A549 (cell line): Measurements from ENCODE around the gene GPAT2. TPM values are rescaled to one million over a fixed set of nuclear protein-coding genes. Genes with fewer than 3 reads are reported as not detected.
"Not testable (repeated sequence)": the region's sequence is repeated elsewhere in the genome, so short reads cannot be mapped to it uniquely, and the experiment has no call there.

Source experiments
- ATAC-seq, 2 experiments: fragments of 200-7000 bp in 1 of 2; fragments of >200 bp in 1 of 2; cut with Nextera tagmentation in 1 of 2; cut with Tn5 transposase in 1 of 2; 3 replicates each; pipeline versions ENCODE4 v1.8.0 to v1.9.1; 2018 to 2020; ENCODE audit warnings: mild to moderate bottlenecking in 1 of 2, moderate library complexity in 1 of 2
- CTCF ChIA-PET: fragments of 300-600 bp; sonication (Branson Sonifier 250); formaldehyde crosslinking; extraction: SDS; loops from one replicate; lab custom pipeline; 2021; ENCODE audit warnings: antibody characterized with exemption, inconsistent platforms; lab: Yijun Ruan, JAX
- POLR2A ChIA-PET: fragments of 350-600 bp; formaldehyde crosslinking; extraction: SDS; loops from one replicate; lab custom pipeline; 2021; ENCODE audit warnings: antibody characterized with exemption, inconsistent platforms; lab: Yijun Ruan, JAX
- DNase-seq, 2 experiments: peaks; one replicate each; pipeline versions ENCODE4 v3.0.0 to v3.0.0-alpha.2; 2011 to 2016; ENCODE audit warnings: low read depth in 1 of 2, low spot score in 1 of 2
- FAIRE-seq: peaks from 2 replicates; lab custom pipeline; 2011; peaks lifted over from hg19 to GRCh38; lab: Jason Lieb, UNC
- H3K27ac ChIP-seq, 2 experiments: fragments of >200 bp; sonication (Bioruptor Twin); formaldehyde crosslinking; 3 replicates each; pipeline ENCODE4 v1.5.1; 2016 to 2017
- H3K4me1 ChIP-seq: fragments of >200 bp; sonication (Bioruptor Twin); formaldehyde crosslinking; 3 replicates; pipeline ENCODE4 v1.6.1; 2016
- H3K4me2 ChIP-seq: fragments of >200 bp; sonication (Bioruptor Twin); formaldehyde crosslinking; 3 replicates; pipeline ENCODE4 v1.6.1; 2016
- H3K4me3 ChIP-seq: fragments of >200 bp; sonication (Bioruptor Twin); formaldehyde crosslinking; 3 replicates; pipeline ENCODE4 v1.5.1; 2016
- H3K9me3 ChIP-seq: fragments of >200 bp; sonication (Bioruptor Twin); formaldehyde crosslinking; 3 replicates; pipeline ENCODE4 v1.6.1; 2016
- CBX8 ChIP-seq: fragments of 200-600 bp; sonication (generic); IDR thresholded peaks from 2 replicates; pipeline ENCODE4 v1.6.1; 2016
- CHD2 ChIP-seq: fragments of 150-350 bp; IDR thresholded peaks from 2 replicates; pipeline ENCODE4 v1.6.1; 2014; ENCODE audit warnings: low read length; ENCODE audit not compliant: partially characterized antibody
- EHMT2 ChIP-seq: fragments of 200-600 bp; sonication (generic); IDR thresholded peaks from 2 replicates; pipeline ENCODE4 v1.6.1; 2016; ENCODE audit warnings: antibody characterized with exemption, low read depth, mild to moderate bottlenecking, moderate library complexity
- ESRRA ChIP-seq: fragments of 150-350 bp; IDR thresholded peaks from 2 replicates; pipeline ENCODE4 v1.6.1; 2014; ENCODE audit warnings: mild to moderate bottlenecking, low read length, borderline replicate concordance
- FOSB ChIP-seq: fragments of 250-450 bp; sonication (Bioruptor Pico); IDR thresholded peaks from 2 replicates; pipeline ENCODE4 v1.5.0; 2020; ENCODE audit warnings: mild to moderate bottlenecking, moderate library complexity
- FOSL2 ChIP-seq, 2 experiments: fragments of 450-650 bp in 1 of 2; fragments of >200 bp in 1 of 2; sonication (Bioruptor Twin) in 1 of 2; formaldehyde crosslinking; IDR thresholded peaks; 2 replicates each; pipeline versions ENCODE4 v1.5.0 to v1.6.1; 2016 to 2020; ENCODE audit warnings: mild to moderate bottlenecking in 1 of 2, moderate library complexity in 1 of 2
- FOXS1 ChIP-seq: fragments of 250-450 bp; sonication (Bioruptor Pico); IDR thresholded peaks from 2 replicates; pipeline ENCODE4 v1.5.0; 2020; ENCODE audit warnings: mild to moderate bottlenecking, moderate library complexity
- GATA3 ChIP-seq: IDR thresholded peaks from 2 replicates; pipeline ENCODE4 v1.6.1; 2012; ENCODE audit warnings: borderline replicate concordance
- HDAC2 ChIP-seq: fragments of 200-600 bp; sonication (generic); IDR thresholded peaks from 2 replicates; pipeline ENCODE4 v1.6.1; 2016
- HES2 ChIP-seq: fragments of >200 bp; sonication (Bioruptor Twin); formaldehyde crosslinking; IDR thresholded peaks from 2 replicates; pipeline ENCODE4 v1.6.1; 2016
- HOXA7 ChIP-seq: fragments of 250-450 bp; sonication (Bioruptor Pico); IDR thresholded peaks from 2 replicates; pipeline ENCODE4 v1.5.0; 2020; ENCODE audit warnings: mild to moderate bottlenecking, moderate library complexity
- HOXB13 ChIP-seq: fragments of 250-450 bp; sonication (Bioruptor Pico); IDR thresholded peaks from 2 replicates; pipeline ENCODE4 v1.5.0; 2020; ENCODE audit warnings: low read depth, mild to moderate bottlenecking, moderate library complexity
- HOXB5 ChIP-seq: fragments of 250-450 bp; sonication (Bioruptor Pico); IDR thresholded peaks from 2 replicates; pipeline ENCODE4 v1.5.0; 2020; ENCODE audit warnings: mild to moderate bottlenecking, moderate library complexity
- MAFK ChIP-seq: fragments of 450-650 bp; IDR thresholded peaks from 2 replicates; pipeline ENCODE4 v1.6.1; 2014; ENCODE audit not compliant: partially characterized antibody
- MAX ChIP-seq: IDR thresholded peaks from 2 replicates; pipeline ENCODE4 v1.6.1; 2012
- MAZ ChIP-seq: fragments of 150-350 bp; IDR thresholded peaks from 2 replicates; pipeline ENCODE4 v1.6.1; 2014; ENCODE audit warnings: antibody characterized with exemption, low read depth, low read length, borderline replicate concordance
- MYC ChIP-seq: IDR thresholded peaks from 2 replicates; pipeline ENCODE4 v1.6.1; 2012; ENCODE audit warnings: mild to moderate bottlenecking, inconsistent platforms, low read length, improper control_type of control experiment, borderline replicate concordance
- NFE2L2 ChIP-seq: fragments of 150-350 bp; conservative IDR thresholded peaks from 2 replicates; pipeline ENCODE4 v1.6.1; 2014; ENCODE audit warnings: low read length
- NR3C1 ChIP-seq: fragments of >200 bp; sonication (Bioruptor Twin); formaldehyde crosslinking; IDR thresholded peaks from 3 replicates; pipeline ENCODE4 v1.6.1; 2017
- PBX3 ChIP-seq: IDR thresholded peaks from 2 replicates; pipeline ENCODE4 v1.6.1; 2012
- POLR2A ChIP-seq: IDR thresholded peaks from 2 replicates; pipeline ENCODE4 v1.6.1; 2012; ENCODE audit warnings: mild to moderate bottlenecking, low read length
- RCOR1 ChIP-seq: fragments of 150-350 bp; IDR thresholded peaks from 2 replicates; pipeline ENCODE4 v1.6.1; 2014; ENCODE audit warnings: antibody characterized with exemption, low read length, low read depth
- REST ChIP-seq: fragments of 200-600 bp; sonication (generic); IDR thresholded peaks from 2 replicates; pipeline ENCODE4 v1.6.1; 2016; ENCODE audit warnings: antibody characterized with exemption, mild to moderate bottlenecking, moderate library complexity
- RNF2 ChIP-seq: fragments of 200-600 bp; sonication (generic); IDR thresholded peaks from 2 replicates; pipeline ENCODE4 v1.6.1; 2016; ENCODE audit warnings: low read depth, mild to moderate bottlenecking, antibody characterized with exemption, moderate library complexity, borderline replicate concordance
- SREBF2 ChIP-seq: fragments of 450-650 bp; IDR thresholded peaks from 2 replicates; pipeline ENCODE4 v1.6.1; 2014; ENCODE audit warnings: mild to moderate bottlenecking, moderate library complexity
- TFCP2L1 ChIP-seq: fragments of 250-450 bp; sonication (Bioruptor Pico); IDR thresholded peaks from 2 replicates; pipeline ENCODE4 v1.5.0; 2021; ENCODE audit warnings: mild to moderate bottlenecking
- USF2 ChIP-seq: fragments of 450-650 bp; IDR thresholded peaks from 2 replicates; pipeline ENCODE4 v1.6.1; 2014; ENCODE audit warnings: antibody characterized with exemption
- ZFP36 ChIP-seq: fragments of 450-650 bp; IDR thresholded peaks from 2 replicates; pipeline ENCODE4 v1.6.1; 2014; ENCODE audit warnings: borderline replicate concordance; ENCODE audit not compliant: partially characterized antibody
- ZSCAN20 ChIP-seq: fragments of 250-450 bp; sonication (Bioruptor Pico); IDR thresholded peaks from 2 replicates; pipeline ENCODE4 v1.8.0; 2022; ENCODE audit warnings: mild to moderate bottlenecking, moderate library complexity
- WGBS: methylation state at CpG from one replicate; pipeline ENCODE4 v1.1.6; 2017; ENCODE audit errors: missing lambda C conversion rate; 5-methylcytosine and 5-hydroxymethylcytosine counted together
- polyA plus RNA-seq, 4 experiments: library from polyadenylated mRNA; depleted of rRNA in 3 of 4; stranded (reverse); fragments of >200 nt; fragmentation: RNase III in 1 of 4; extraction: RNeasy Plus Mini Kit Qiagen cat#74134 plus additional on column Dnase treatment in 1 of 4; gene quantifications; 2 replicates in 3 of 4; 3 replicates in 1 of 4; pipeline ENCODE4 v1.2.3, GENCODE V29; 2011 to 2017

Gene GPAT2
- polyA plus RNA-seq, 2 of the 4 experiments (the other 2 are of a cell fraction), result not detected

GRCh38 chr2:96073170-96073775 is 38.6 kb upstream of the GPAT2 start:
- no peak for ATAC-seq
- Histone ChIP-seq H3K27ac (no peak overlapping the region), H3K4me1 (peaks cover 5% of the 10 kb centered on the region), H3K4me2 (no peak overlapping the region), H3K9me3 (peaks cover 9% of the 10 kb centered on the region; the same call in 2 of the 3 replicates), H3K4me3 (no peak overlapping the region)
- POLR2A ChIA-PET, result no interaction called here
- DNase-seq, result no peak
- WGBS, result 44% methylated on average over 7 of the region's 7 CpGs
- CTCF ChIA-PET, result interaction anchor here (1.2 kb wide), 1 partner anchor 44 kb away, joined by 5 read pairs; no protein-coding TSS in a partner anchor
- TF ChIP-seq ESRRA (no peak), FOSB (no peak), HOXB5 (CRISPR knock-in tag) (no peak), PBX3 (no peak), RNF2 (no peak), MAFK (no peak), EHMT2 (no peak), ZFP36 (no peak), CBX8 (no peak), HOXA7 (CRISPR knock-in tag) (no peak), POLR2A (no peak), HDAC2 (no peak), RCOR1 (no peak), ZSCAN20 (CRISPR knock-in tag) (no peak), HOXB13 (no peak), MAZ (no peak), MAX (no peak)
- FAIRE-seq, result no peak

GRCh38 chr2:96072746-96073145 is 38.0 kb upstream of the GPAT2 start:
- H3K4me3 ChIP-seq, result no peak overlapping the region
- no peak for FAIRE-seq
- H3K4me2 ChIP-seq, result no peak overlapping the region
- TF ChIP-seq USF2, result no peak
- TF ChIP-seq REST, result no peak
- TF ChIP-seq CHD2, result no peak
- TF ChIP-seq RNF2, result no peak
- no peak for TF ChIP-seq FOXS1 (CRISPR knock-in tag)
- TF ChIP-seq HES2, result no peak
- TF ChIP-seq ESRRA, result no peak
- TF ChIP-seq NR3C1, result no peak
- no peak for TF ChIP-seq SREBF2
- TF ChIP-seq PBX3, result no peak
- TF ChIP-seq TFCP2L1 (CRISPR knock-in tag), result no peak
- no peak for TF ChIP-seq GATA3
- TF ChIP-seq MYC, result no peak
- no peak for TF ChIP-seq NFE2L2
- TF ChIP-seq FOSL2 (IDR thresholded peaks at IDR 0.05), result no peak
- no peak for TF ChIP-seq FOSL2 (CRISPR knock-in tag; IDR thresholded peaks at IDR 0.05)
- TF ChIP-seq, all 56 proteins: peak for 0
- CTCF ChIA-PET, result interaction anchor here (1.2 kb wide), 1 partner anchor 44 kb away, joined by 5 read pairs; no protein-coding TSS in a partner anchor
- peaks cover 9% of the 10 kb centered on the region; the same call in 2 of the 3 replicates for H3K9me3 ChIP-seq
- POLR2A ChIA-PET, result no interaction called here
- no peak overlapping the region for H3K27ac ChIP-seq
- WGBS, result 80% methylated on average over 10 of the region's 11 CpGs
- H3K4me1 ChIP-seq, result peaks cover 10% of the 10 kb centered on the region
- ATAC-seq (no peak), DNase-seq (no peak)

- POLR2A ChIA-PET, H3K27ac ChIP-seq, ATAC-seq, FAIRE-seq, DNase-seq, H3K4me2 ChIP-seq, H3K9me3 ChIP-seq, H3K4me3 ChIP-seq: not testable (repeated sequence)
- CTCF ChIA-PET, result interaction anchor here (0.9 to 1.2 kb wide), 2 partner anchors 25 to 45 kb away, joined by 3 to 5 read pairs; no protein-coding TSS in a partner anchor
- 68% methylated on average over 6 of the region's 8 CpGs for WGBS
- H3K4me1 ChIP-seq, result peaks cover 16% of the 10 kb centered on the region
These were observed 37.3 kb upstream of the GPAT2 start for GRCh38 chr2:96071977-96072491.
